Astrocyte of the cerebellum (primary cell): ENCODE measurements around the gene NCK2.

ENCODE experiments used
- DNase-seq: peaks from one replicate; pipeline ENCODE4 v3.0.0-alpha.2; 2011; ENCODE audit warnings: low read depth
- H3K4me3 ChIP-seq: 2 replicates; pipeline ENCODE4 v1.5.1; 2011; ENCODE audit warnings: mild to moderate bottlenecking, low read depth, low read length, moderate library complexity
- CTCF ChIP-seq: IDR thresholded peaks from 2 replicates; pipeline ENCODE4 v1.5.1; 2012; ENCODE audit warnings: low read length, low read depth, moderate library complexity, mild to moderate bottlenecking; ENCODE audit errors: missing control alignments
- in situ Hi-C: cut with HindIII; loops from 2 replicates; pipeline ENCODE4 v1.10.0; 2017; ENCODE audit warnings: low sequenced_read_pairs

The NCK2 gene

GRCh38 chr2:105924932-105925331 is 180.2 kb downstream of the NCK2 start:
- no peak overlapping the region for H3K4me3 ChIP-seq
- DNase-seq, result no peak
- in situ Hi-C loops, result no loop called here
- no peak for TF ChIP-seq CTCF

GRCh38 chr2:105925390-105925789 is 180.7 kb downstream of the NCK2 start:
- no peak for DNase-seq
- TF ChIP-seq CTCF, result no peak
- in situ Hi-C loops, result no loop called here
- H3K4me3 ChIP-seq, result no peak overlapping the region

GRCh38 chr2:105926960-105927678 is 182.4 kb downstream of the NCK2 start:
- no peak overlapping the region for H3K4me3 ChIP-seq
- DNase-seq, result no peak
- in situ Hi-C loops, result no loop called here
- TF ChIP-seq CTCF, result no peak

GRCh38 chr2:105928086-105928485 is 183.4 kb downstream of the NCK2 start:
- in situ Hi-C loops, result no loop called here
- no peak for DNase-seq
- TF ChIP-seq CTCF, result no peak
- no peak overlapping the region for H3K4me3 ChIP-seq

- no peak for TF ChIP-seq CTCF
- in situ Hi-C loops, result no loop called here
- DNase-seq, result no peak
- H3K4me3 ChIP-seq, result no peak overlapping the region
Measured at GRCh38 chr2:105928563-105928962, 183.9 kb downstream of the NCK2 start.

GRCh38 chr2:105929516-105929915 is 184.8 kb downstream of the NCK2 start:
- DNase-seq, result no peak
- no peak for TF ChIP-seq CTCF
- in situ Hi-C loops, result no loop called here
- H3K4me3 ChIP-seq, result no peak overlapping the region
